ENCODE results near the gene LCN2.
"Not testable (repeated sequence)": the region's sequence is repeated elsewhere in the genome, so short reads cannot be mapped to it uniquely, and the experiment has no call there.

Gene LCN2

GRCh38 chr9:128149001-128149701 lies at the start of gene LCN2:
Gene LCN2 (plus strand): TSS chr9:128149453. CDS start chr9:128149526, 73 bp downstream.
- no peak for DNase-seq

DNA sequence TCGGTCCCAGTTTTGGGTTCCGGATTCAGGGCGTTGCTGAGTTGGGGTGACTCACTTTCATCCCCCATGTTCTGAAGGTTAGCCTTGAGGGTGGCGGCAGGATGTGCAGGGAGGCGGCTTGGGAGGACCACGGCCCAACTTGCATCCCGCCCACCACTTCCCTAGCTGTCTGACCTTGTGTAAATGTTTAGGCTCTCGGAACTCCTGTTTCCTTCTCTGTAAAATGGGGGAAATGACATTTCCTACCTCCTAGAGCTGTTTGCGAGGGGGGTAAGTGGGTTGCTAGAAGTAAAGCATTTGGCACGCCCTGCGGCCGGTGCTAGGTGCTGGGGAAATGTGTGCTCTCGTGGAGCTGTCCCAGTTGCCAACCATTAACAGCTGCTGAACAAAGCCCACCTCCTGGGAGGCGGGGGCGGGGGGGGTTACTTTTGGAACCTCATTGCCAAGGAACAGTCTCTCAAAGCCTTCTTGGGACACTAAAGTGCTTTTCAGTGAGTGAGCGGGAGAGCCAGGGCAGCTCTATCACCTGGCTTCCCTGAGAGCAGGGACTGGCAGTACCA lies 49.2 kb upstream of the LCN2 start:
- DNase-seq, result no peak

GRCh38 chr9:128100581-128100980 lies 48.7 kb upstream of the LCN2 start:
- no peak for DNase-seq

- DNase-seq, result no peak
Measured at GRCh38 chr9:128101231-128101661, 48.0 kb upstream of the LCN2 start.

DNA sequence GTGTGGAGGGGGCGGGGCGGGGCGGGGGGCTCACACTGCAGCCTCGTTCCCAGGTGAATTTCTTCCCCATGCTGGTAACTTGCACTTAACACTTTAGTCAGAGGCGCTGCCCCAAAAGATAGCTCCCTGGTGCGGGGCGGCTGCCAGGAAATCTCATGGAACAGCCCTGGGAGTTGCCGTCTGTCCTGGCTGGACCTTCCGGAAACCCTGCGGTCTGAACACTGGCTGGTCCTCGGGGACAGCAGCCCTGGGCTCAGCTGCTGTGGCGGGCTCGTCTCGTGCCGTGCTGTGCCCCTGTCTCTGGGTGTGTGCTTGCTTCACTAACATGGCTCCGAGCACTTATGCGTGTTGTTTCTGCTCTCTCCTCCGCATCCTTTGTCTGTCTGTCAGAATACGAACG lies 47.6 kb upstream of the LCN2 start:
- no peak for DNase-seq

GRCh38 chr9:128102196-128102595 lies 47.1 kb upstream of the LCN2 start:
- no peak for DNase-seq

DNA sequence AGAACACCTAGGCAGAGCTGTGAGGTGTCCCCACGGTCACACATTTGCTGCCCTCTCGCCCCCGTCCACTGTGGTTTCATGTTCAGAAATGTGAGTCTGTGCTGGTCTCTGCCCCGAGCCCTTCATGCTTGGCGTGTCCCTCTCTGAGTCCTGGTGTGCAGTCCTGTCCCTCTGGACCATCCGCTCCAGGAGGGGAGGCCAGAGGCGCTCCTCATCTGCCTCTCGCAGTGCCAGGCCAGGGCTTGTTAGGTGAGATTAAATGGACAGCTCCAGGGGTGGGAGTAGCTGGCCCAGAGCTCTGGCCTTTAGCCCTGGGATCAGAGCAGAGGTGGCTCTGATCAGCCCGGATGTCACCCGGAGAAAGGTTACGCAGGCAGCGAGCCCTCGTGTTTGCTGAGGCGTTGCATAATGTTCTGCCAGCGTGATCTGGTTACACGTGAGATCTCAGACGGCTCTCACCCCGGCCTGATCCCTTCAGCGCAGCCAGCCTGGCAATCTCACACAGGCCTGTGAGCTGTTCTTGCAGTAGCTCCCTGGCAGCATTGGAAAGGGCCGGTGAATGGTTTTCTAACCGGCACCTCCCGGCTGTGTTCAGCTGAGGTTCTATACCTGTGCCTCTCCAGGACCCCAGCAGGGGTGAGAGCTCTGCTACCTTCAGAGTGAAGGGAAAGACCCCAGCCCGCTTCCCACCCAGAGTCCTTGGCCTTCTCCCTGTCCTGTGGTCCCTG lies 46.2 kb upstream of the LCN2 start:
- DNase-seq, result no peak

GRCh38 chr9:128103589-128103962 lies 45.7 kb upstream of the LCN2 start:
- DNase-seq, result no peak

DNA sequence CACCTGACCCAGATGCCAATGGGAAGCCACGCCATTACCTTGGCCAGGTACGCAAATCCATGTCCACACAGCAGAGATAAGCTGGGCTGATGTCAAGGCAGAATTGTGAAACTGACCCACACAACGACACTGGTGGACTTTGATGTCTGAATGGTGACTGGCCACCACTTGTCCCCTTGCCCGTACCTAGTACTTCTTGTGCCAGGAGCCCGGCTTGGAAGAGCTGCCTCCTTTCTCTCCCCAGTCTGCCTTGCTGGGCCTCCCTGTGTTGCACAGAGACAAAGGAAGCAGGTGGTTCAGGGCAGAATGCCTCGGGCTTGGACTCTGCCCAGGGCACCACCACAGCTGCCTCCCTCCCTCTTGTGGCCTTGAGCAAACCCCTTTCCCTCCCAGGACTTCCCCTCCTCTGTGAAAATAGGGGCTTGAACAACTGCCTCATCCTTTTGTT lies 45.1 kb upstream of the LCN2 start:
- DNase-seq, result no peak

- DNase-seq, result no peak
Measured at GRCh38 chr9:128105538-128106175, 43.6 kb upstream of the LCN2 start.

DNA sequence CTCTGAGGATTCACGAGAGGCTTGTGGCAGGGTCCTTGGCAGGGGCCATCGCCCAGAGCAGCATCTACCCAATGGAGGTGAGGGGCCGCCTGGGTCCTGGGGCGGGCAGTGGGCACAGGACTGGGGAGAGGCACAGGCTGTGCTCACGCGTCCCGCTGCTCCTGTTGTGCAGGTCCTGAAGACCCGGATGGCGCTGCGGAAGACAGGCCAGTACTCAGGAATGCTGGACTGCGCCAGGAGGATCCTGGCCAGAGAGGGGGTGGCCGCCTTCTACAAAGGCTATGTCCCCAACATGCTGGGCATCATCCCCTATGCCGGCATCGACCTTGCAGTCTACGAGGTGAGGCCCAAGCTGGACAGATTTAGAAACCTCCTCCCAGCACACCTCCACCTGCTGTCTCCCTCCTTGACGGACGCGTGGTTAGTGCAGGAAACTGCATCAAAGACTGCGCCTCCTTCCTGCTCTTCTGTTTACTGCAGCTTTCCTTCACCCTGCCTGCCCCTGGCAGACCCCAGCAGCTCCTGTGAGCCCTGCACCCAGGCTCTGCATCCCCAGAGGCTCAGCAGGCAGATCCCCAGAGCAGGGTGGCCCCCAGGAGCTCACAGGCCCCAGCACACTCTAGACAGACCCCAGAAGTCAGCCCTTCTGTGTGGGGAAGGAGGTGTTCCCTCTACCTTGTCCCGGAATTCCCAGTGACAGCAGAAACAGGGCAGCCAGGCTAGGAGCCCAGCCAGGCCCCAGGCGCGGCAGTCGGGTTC lies 42.9 kb upstream of the LCN2 start:
- no peak for DNase-seq

GRCh38 chr9:128106940-128107467 lies 42.2 kb upstream of the LCN2 start:
- DNase-seq, result no peak

GRCh38 chr9:128107468-128108268 lies 41.6 kb upstream of the LCN2 start:
- no peak for DNase-seq

DNA sequence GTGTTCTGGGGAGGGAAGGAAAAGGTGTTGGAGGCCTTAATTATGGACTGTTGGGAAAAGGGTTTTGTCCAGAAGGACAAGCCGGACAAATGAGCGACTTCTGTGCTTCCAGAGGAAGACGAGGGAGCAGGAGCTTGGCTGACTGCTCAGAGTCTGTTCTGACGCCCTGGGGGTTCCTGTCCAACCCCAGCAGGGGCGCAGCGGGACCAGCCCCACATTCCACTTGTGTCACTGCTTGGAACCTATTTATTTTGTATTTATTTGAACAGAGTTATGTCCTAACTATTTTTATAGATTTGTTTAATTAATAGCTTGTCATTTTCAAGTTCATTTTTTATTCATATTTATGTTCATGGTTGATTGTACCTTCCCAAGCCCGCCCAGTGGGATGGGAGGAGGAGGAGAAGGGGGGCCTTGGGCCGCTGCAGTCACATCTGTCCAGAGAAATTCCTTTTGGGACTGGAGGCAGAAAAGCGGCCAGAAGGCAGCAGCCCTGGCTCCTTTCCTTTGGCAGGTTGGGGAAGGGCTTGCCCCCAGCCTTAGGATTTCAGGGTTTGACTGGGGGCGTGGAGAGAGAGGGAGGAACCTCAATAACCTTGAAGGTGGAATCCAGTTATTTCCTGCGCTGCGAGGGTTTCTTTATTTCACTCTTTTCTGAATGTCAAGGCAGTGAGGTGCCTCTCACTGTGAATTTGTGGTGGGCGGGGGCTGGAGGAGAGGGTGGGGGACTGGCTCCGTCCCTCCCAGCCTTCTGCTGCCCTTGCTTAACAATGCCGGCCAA lies 40.8 kb upstream of the LCN2 start:
- no peak for DNase-seq

GRCh38 chr9:128109050-128109709 lies 40.1 kb upstream of the LCN2 start:
- no peak for DNase-seq

GRCh38 chr9:128111726-128112125 lies 37.5 kb upstream of the LCN2 start:
- DNase-seq, result not testable (repeated sequence)

DNA sequence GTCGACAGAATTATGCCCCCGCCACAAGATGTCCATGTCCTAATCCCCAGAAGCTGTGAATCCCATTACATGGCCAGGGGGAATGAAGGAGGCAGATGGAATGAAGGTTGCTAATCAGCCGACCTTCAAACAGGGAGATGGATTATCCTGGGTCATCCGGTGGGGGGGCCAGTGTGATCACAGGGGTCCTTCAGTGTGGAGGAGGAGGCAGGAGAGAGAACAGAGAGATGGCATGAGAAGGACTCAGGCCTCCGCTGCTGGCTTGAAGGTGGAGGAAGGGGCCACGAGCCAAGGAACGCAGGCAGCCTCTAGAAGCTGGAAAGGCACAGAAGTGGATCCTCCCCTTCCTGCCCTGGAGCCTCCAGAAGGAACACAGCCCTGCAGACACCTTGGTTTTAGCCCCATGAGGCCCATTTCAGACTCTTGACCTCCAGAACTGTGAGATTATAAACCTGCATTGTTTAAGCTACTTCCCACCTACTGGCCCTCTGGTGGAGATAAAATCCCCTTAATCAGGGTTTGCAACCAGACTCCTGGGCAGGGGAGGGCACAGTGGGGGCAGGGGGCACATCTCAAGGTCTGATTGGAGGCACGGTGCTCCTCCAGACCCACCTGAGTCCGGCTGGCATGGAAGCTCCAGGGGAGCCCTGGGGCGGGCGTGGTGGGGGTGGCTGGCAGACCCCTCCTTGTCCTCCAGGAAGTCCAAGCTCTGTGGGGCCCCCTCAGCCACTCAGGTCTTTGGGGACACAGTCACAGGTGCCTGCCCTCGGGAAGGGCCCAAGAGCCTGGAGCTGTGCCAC lies 35.5 kb upstream of the LCN2 start:
- DNase-seq, result no peak

DNA sequence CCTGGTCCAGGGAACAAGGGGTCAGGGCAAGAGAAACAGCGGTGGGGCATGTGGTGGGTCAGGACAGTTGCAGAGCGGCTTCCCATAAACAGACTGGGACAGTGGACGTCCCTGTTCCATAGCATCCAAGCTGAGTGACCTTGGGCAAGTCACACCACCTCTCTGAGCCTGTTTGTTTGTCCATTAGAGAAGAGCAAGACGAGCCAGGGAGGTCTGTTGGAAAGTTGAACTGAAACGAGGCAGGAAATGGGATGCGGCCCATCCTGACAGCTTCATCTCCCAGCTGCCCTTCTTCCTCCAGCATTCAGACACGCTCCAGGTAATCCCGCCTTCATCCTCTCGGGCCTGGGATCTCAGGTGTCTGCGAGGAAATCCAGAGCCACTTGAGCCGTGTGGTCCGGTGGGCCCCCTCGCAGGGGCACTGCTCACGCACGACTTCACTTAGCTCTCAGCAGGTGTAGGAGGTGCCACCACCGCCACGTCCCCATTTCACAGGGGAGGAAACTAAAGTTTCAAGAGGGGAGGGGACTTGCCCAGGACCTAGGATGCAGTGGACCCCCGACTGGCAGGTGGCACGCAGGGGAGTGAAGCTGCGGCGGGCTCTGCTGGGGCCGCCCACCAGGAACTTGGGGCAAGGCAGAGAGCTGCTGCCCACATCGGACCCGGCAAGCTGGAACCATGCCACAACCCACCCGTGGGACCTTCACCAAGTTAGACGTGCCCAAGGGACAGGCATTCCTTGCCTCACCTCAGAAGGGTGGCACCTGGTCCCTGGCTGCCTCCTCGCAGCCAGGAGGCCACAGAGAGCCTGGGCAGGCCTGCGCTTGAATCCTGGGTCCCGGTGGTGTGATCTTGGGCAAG lies 34.7 kb upstream of the LCN2 start:
- DNase-seq, result no peak

Measured in right forelimb (tissue), 1 donor.